Endothelial cell of umbilical vein (primary cell): Measurements from ENCODE around the gene RBM46. TPM values are rescaled to one million over a fixed set of nuclear protein-coding genes. Genes with fewer than 3 reads are reported as not detected.

Experiments
- BruUV-seq: library from RNA; stranded (reverse); fragments of 400-500 nt; replicated peaks from 2 replicates; lab custom pipeline; 2021; lab: Mats Ljungman, UMichigan
- CTCF ChIA-PET: fragments of 300-600, 350-600 bp; sonication (Branson Sonifier 250); formaldehyde crosslinking; loops from one replicate; lab custom pipeline; 2021; ENCODE audit warnings: antibody characterized with exemption, inconsistent platforms; lab: Charles Lee
- POLR2A ChIA-PET: fragments of 300-600, 350-600 bp; sonication (Branson Sonifier 250); formaldehyde crosslinking; loops from one replicate; lab custom pipeline; 2021; ENCODE audit warnings: antibody characterized with exemption, inconsistent platforms; lab: Charles Lee
- DNase-seq: peaks from one replicate; pipeline ENCODE4 v3.0.0-alpha.2; 2011; ENCODE audit warnings: low read depth, low spot score
- FAIRE-seq: peaks from 2 replicates; lab custom pipeline; 2011; peaks lifted over from hg19 to GRCh38; lab: Jason Lieb, UNC
- H2AFZ ChIP-seq: 2 replicates; pipeline ENCODE4 v1.6.0; 2012; ENCODE audit warnings: low read depth, low read length, control low read depth, inconsistent platforms
- H3K27ac ChIP-seq: 2 replicates; pipeline ENCODE4 v1.5.1; 2011; ENCODE audit warnings: low read depth, mild to moderate bottlenecking, control low read depth, low read length, moderate library complexity; ENCODE audit not compliant: insufficient read depth
- H3K27me3 ChIP-seq, 2 experiments: 2 replicates each; pipeline versions ENCODE4 v1.6.0 to v1.6.1; 2011; ENCODE audit warnings: low read length in 2 of 2, mixed read lengths in 1 of 2; ENCODE audit not compliant: control insufficient read depth in 2 of 2, insufficient read depth in 2 of 2
- H3K36me3 ChIP-seq, 2 experiments: 2 replicates in 1 of 2; 3 replicates in 1 of 2; pipeline ENCODE4 v1.5.1; 2011; ENCODE audit warnings: low read length in 2 of 2, mild to moderate bottlenecking in 1 of 2, moderate library complexity in 1 of 2; ENCODE audit not compliant: control insufficient read depth in 2 of 2, insufficient read depth in 2 of 2; ENCODE audit errors: extremely low read depth in 1 of 2
- H3K4me1 ChIP-seq: 3 replicates; pipeline ENCODE4 v1.5.1; 2011; ENCODE audit warnings: mild to moderate bottlenecking, low read length; ENCODE audit not compliant: control insufficient read depth, insufficient read depth; ENCODE audit errors: extremely low read depth
- H3K4me2 ChIP-seq: 2 replicates; pipeline ENCODE4 v1.6.1; 2011; ENCODE audit warnings: low read length, control low read depth, mixed read lengths; ENCODE audit not compliant: insufficient read depth
- H3K4me3 ChIP-seq, 3 experiments: fragments of 200-600 bp in 1 of 3; sonication (generic), shearing (Covaris generic) in 1 of 3; replicated peaks in 1 of 3; 2 replicates each; pipeline ENCODE4 v1.5.1; 2011 to 2016; ENCODE audit warnings: control low read depth in 3 of 3, low read length in 3 of 3, mild to moderate bottlenecking in 2 of 3, inconsistent platforms in 1 of 3, low read depth in 1 of 3, moderate library complexity in 1 of 3; ENCODE audit not compliant: insufficient read depth in 1 of 3
- H3K79me2 ChIP-seq: 2 replicates; pipeline ENCODE4 v1.6.0; 2012; ENCODE audit warnings: low read length, inconsistent platforms; ENCODE audit not compliant: control insufficient read depth, insufficient read depth
- H3K9ac ChIP-seq: replicated peaks from 2 replicates; pipeline ENCODE3; 2011; ENCODE audit warnings: low read length, control low read depth; ENCODE audit not compliant: insufficient read depth; ENCODE audit errors: extremely low read depth
- H3K9me1 ChIP-seq: replicated peaks from 3 replicates; pipeline ENCODE4 v1.6.0; 2011; ENCODE audit warnings: mild to moderate bottlenecking, low read length; ENCODE audit not compliant: control insufficient read depth, insufficient read depth; ENCODE audit errors: extremely low read depth
- H3K9me3 ChIP-seq: replicated peaks from 2 replicates; pipeline ENCODE4 v1.5.1; 2012; ENCODE audit warnings: low read length, inconsistent platforms; ENCODE audit not compliant: control insufficient read depth, insufficient read depth
- H4K20me1 ChIP-seq: replicated peaks from 2 replicates; pipeline ENCODE3; 2011; ENCODE audit warnings: mild to moderate bottlenecking, low read length; ENCODE audit not compliant: control insufficient read depth, insufficient read depth; ENCODE audit errors: extremely low read depth
- CTCF ChIP-seq, 2 donors: IDR thresholded peaks; 1 replicate in 1 of 2; 2 replicates in 1 of 2; pipeline ENCODE4 v1.5.1; 2011; ENCODE audit warnings: low read length in 2 of 2, mild to moderate bottlenecking in 2 of 2, moderate library complexity in 2 of 2, control low read depth in 1 of 2, inconsistent platforms in 1 of 2, low read depth in 1 of 2; ENCODE audit not compliant: insufficient read depth in 1 of 2; ENCODE audit errors: extremely low read depth in 1 of 2
- EZH2 ChIP-seq: IDR thresholded peaks from 2 replicates; pipeline ENCODE4 v1.6.1; 2012; ENCODE audit warnings: borderline replicate concordance, low read depth, mild to moderate bottlenecking, moderate library complexity, low read length, inconsistent platforms; ENCODE audit not compliant: severe bottlenecking
- FOS ChIP-seq: IDR thresholded peaks from 2 replicates; pipeline ENCODE4 v1.6.1; 2011; ENCODE audit warnings: mild to moderate bottlenecking, low read length, moderate library complexity, borderline replicate concordance; ENCODE audit not compliant: insufficient read depth
- GATA2 ChIP-seq: IDR thresholded peaks from 2 replicates; pipeline ENCODE4 v1.7.0; 2011; ENCODE audit warnings: low read depth, mild to moderate bottlenecking, moderate library complexity, mixed read lengths, low read length; ENCODE audit not compliant: insufficient read length, insufficient read depth
- JUN ChIP-seq: IDR thresholded peaks from 2 replicates; pipeline ENCODE4 v1.6.1; 2011; ENCODE audit warnings: borderline replicate concordance, low read depth; ENCODE audit not compliant: insufficient read length, insufficient read depth
- MAX ChIP-seq: IDR thresholded peaks from 2 replicates; pipeline ENCODE4 v1.6.1; 2011; ENCODE audit not compliant: insufficient read depth, insufficient read length
- MYC ChIP-seq: IDR thresholded peaks from one replicate; pipeline ENCODE4 v1.6.1; 2011; ENCODE audit warnings: mild to moderate bottlenecking, low read depth, low read length
- POLR2A ChIP-seq: IDR thresholded peaks from 2 replicates; pipeline ENCODE4 v1.6.1; 2012; ENCODE audit warnings: low read depth, mild to moderate bottlenecking, control low read depth, low read length
- POLR2AphosphoS5 ChIP-seq: IDR thresholded peaks from 2 replicates; pipeline ENCODE4 v1.6.1; 2012; ENCODE audit warnings: low read depth, mild to moderate bottlenecking, control low read depth, low read length, moderate library complexity; ENCODE audit not compliant: insufficient read depth
- dilution Hi-C: fragments of 300-500 bp; cut with MboI; formaldehyde crosslinking; loops from one replicate; pipeline ENCODE4 v1.15.0; 2019; ENCODE audit warnings: low sequenced_read_pairs; ENCODE audit not compliant: extremely low pct_ligation_motif_present
- intact Hi-C: fragments of 100-400 bp; cut with micrococcal nuclease; formaldehyde crosslinking; loops from one replicate; pipeline ENCODE4 v1.10.0; 2022
- polyA plus RNA-seq, 4 experiments: library from polyadenylated mRNA; depleted of rRNA in 3 of 4; stranded (reverse) in 3 of 4; unstranded in 1 of 4; fragments of >200 nt; gene quantifications; 2 replicates each; pipeline versions ENCODE4 v1.2.1 to v1.2.3, GENCODE V29; 2011 to 2012; ENCODE audit warnings: missing spikeins in 1 of 4
- total RNA-seq: library from RNA; stranded (reverse); gene quantifications from 2 replicates; pipeline ENCODE4 v1.2.3, GENCODE V29; 2021

The RBM46 gene
- total and polyA plus RNA-seq, 2 donors (not counting 3 experiments of a cell fraction or from before 2014, with no cell fraction given) = not detected

- Histone ChIP-seq H3K9ac (no peak overlapping the region), H3K9me3 (no peaks in the 10 kb centered on the region), H3K36me3 (no peaks in the 10 kb centered on the region), H4K20me1 (no peaks in the 10 kb centered on the region), H3K9me1 (no peaks in the 10 kb centered on the region), H2AFZ (no peak overlapping the region), H3K79me2 (no peaks in the 10 kb centered on the region), H3K4me3 (no peak overlapping the region), H3K27ac (no peak overlapping the region), H3K4me2 (no peak overlapping the region), H3K4me1 (no peaks in the 10 kb centered on the region), H3K27me3 (no peaks in the 10 kb centered on the region)
- DNase-seq (no peak), FAIRE-seq (no peak)
- dilution Hi-C loops (no loop called here), intact Hi-C loops (no loop called here)
- CTCF ChIA-PET = interaction anchor here (1.5 kb wide), 1 partner anchor 32 kb away, joined by 6 read pairs; no protein-coding TSS in a partner anchor
- POLR2A ChIA-PET = no interaction called here
- TF ChIP-seq FOS (no peak), GATA2 (no peak), MAX (no peak), EZH2 (no peak), POLR2AphosphoS5 (no peak), POLR2A (no peak), JUN (no peak), CTCF (IDR thresholded peaks at IDR 0.05; ENCODE audit: extremely low read depth in 1 of 2, insufficient read depth in 1 of 2, low read depth in 1 of 2, low read length in 2 of 2) (no peak), MYC (no peak)
- no TSS peak for BruUV-seq
Measured at GRCh38 chr4:154838694-154839093, 57.6 kb downstream of the RBM46 start.
